Mucosa of rectum (tissue), 2 donors: Measurements from ENCODE around the gene SYN1.

Experiments used
- H3K27ac ChIP-seq, 2 donors: one replicate each; pipeline ENCODE4 v1.7.0; 2013; ENCODE audit warnings: inconsistent platforms in 2 of 2, low read depth in 2 of 2, low read length in 2 of 2
- H3K27me3 ChIP-seq, 2 donors: one replicate each; pipeline ENCODE4 v1.7.0; 2013; ENCODE audit warnings: low read length in 2 of 2; ENCODE audit not compliant: control insufficient read depth in 2 of 2, insufficient read depth in 2 of 2
- H3K36me3 ChIP-seq, 2 donors: one replicate each; pipeline ENCODE4 v1.7.0; 2013; ENCODE audit warnings: low read length in 2 of 2; ENCODE audit not compliant: control insufficient read depth in 2 of 2, insufficient read depth in 2 of 2
- H3K4me1 ChIP-seq, 2 donors: one replicate each; pipeline ENCODE4 v1.7.0; 2013; ENCODE audit warnings: low read length in 2 of 2, mild to moderate bottlenecking in 1 of 2; ENCODE audit not compliant: control insufficient read depth in 2 of 2, insufficient read depth in 2 of 2
- H3K4me3 ChIP-seq, 2 donors: one replicate each; pipeline ENCODE4 v1.7.0; 2013; ENCODE audit warnings: low read length in 2 of 2
- H3K9ac ChIP-seq, 2 donors: one replicate each; pipeline ENCODE4 v1.7.0; 2013; ENCODE audit warnings: low read length in 2 of 2, low read depth in 1 of 2, mild to moderate bottlenecking in 1 of 2
- H3K9me3 ChIP-seq, 2 donors: one replicate each; pipeline ENCODE4 v1.7.0; 2013; ENCODE audit warnings: low read length in 2 of 2; ENCODE audit not compliant: control insufficient read depth in 2 of 2
- donor health status: healthy.
- donor health status: Normal muscosa, but diverticular disease.

The SYN1 gene

GRCh38 chrX:47620303-47620685 lies 637 bp upstream of the SYN1 start:
- no peak overlapping the region for H3K27ac ChIP-seq
- no peaks in the 10 kb centered on the region for H3K36me3 ChIP-seq
- H3K9ac ChIP-seq, result no peak overlapping the region
- no peaks in the 10 kb centered on the region for H3K9me3 ChIP-seq
- H3K4me1 ChIP-seq, result no peaks in the 10 kb centered on the region
- no peak overlapping the region for H3K4me3 ChIP-seq
- peaks cover 7 to 10% of the 10 kb centered on the region in 2 donors for H3K27me3 ChIP-seq

GRCh38 chrX:47618923-47619485 lies 653 bp downstream of the SYN1 start:
- no peak overlapping the region for H3K4me3 ChIP-seq
- no peak overlapping the region for H3K9ac ChIP-seq
- no peaks in the 10 kb centered on the region for H3K9me3 ChIP-seq
- H3K36me3 ChIP-seq, result no peaks in the 10 kb centered on the region
- H3K27ac ChIP-seq, result no peak overlapping the region
- H3K4me1 ChIP-seq, result no peaks in the 10 kb centered on the region
- peaks cover 7 to 15% of the 10 kb centered on the region in 2 donors for H3K27me3 ChIP-seq

- no peak overlapping the region for H3K4me3 ChIP-seq
- H3K9ac ChIP-seq, result no peak overlapping the region
- no peaks in the 10 kb centered on the region for H3K9me3 ChIP-seq
- no peaks in the 10 kb centered on the region for H3K4me1 ChIP-seq
- peaks cover 9 to 14% of the 10 kb centered on the region in 2 donors for H3K27me3 ChIP-seq
- H3K27ac ChIP-seq, result no peak overlapping the region
- H3K36me3 ChIP-seq, result no peaks in the 10 kb centered on the region
Observed at GRCh38 chrX:47614618-47615017, 5.0 kb downstream of the SYN1 start.

GRCh38 chrX:47613082-47613481 lies 6.6 kb downstream of the SYN1 start:
- Histone ChIP-seq H3K4me1 (no peaks in the 10 kb centered on the region), H3K27ac (no peak overlapping the region), H3K9me3 (no peaks in the 10 kb centered on the region), H3K9ac (no peak overlapping the region), H3K4me3 (no peak overlapping the region), H3K36me3 (no peaks in the 10 kb centered on the region), H3K27me3 (peaks cover 7 to 14% of the 10 kb centered on the region in 2 donors)

- H3K4me3 ChIP-seq, result no peak overlapping the region
- H3K27me3 ChIP-seq, result peaks cover 4 to 14% of the 10 kb centered on the region in 2 donors
- H3K9me3 ChIP-seq, result no peaks in the 10 kb centered on the region
- no peak overlapping the region for H3K9ac ChIP-seq
- no peak overlapping the region for H3K27ac ChIP-seq
- no peaks in the 10 kb centered on the region for H3K36me3 ChIP-seq
- H3K4me1 ChIP-seq, result no peaks in the 10 kb centered on the region
Observed at GRCh38 chrX:47612418-47612817, 7.2 kb downstream of the SYN1 start.

- no peak overlapping the region for H3K4me3 ChIP-seq
- H3K9me3 ChIP-seq, result no peaks in the 10 kb centered on the region
- no peaks in the 10 kb centered on the region for H3K4me1 ChIP-seq
- H3K27ac ChIP-seq, result no peak overlapping the region
- no peak overlapping the region for H3K9ac ChIP-seq
- no peaks in the 10 kb centered on the region for H3K36me3 ChIP-seq
- H3K27me3 ChIP-seq, result peaks cover 4 to 13% of the 10 kb centered on the region in 2 donors
Observed at GRCh38 chrX:47611926-47612325, 7.7 kb downstream of the SYN1 start.

GRCh38 chrX:47611489-47611888 lies 8.2 kb downstream of the SYN1 start:
- Histone ChIP-seq H3K9ac (no peak overlapping the region), H3K36me3 (no peaks in the 10 kb centered on the region), H3K27ac (no peak overlapping the region), H3K27me3 (peaks cover 4 to 10% of the 10 kb centered on the region in 2 donors), H3K4me3 (no peak overlapping the region), H3K4me1 (no peaks in the 10 kb centered on the region), H3K9me3 (no peaks in the 10 kb centered on the region)

GRCh38 chrX:47610511-47610910 lies 9.1 kb downstream of the SYN1 start:
- Histone ChIP-seq H3K9me3 (no peaks in the 10 kb centered on the region), H3K27ac (no peak overlapping the region), H3K36me3 (no peaks in the 10 kb centered on the region), H3K9ac (no peak overlapping the region), H3K4me1 (no peaks in the 10 kb centered on the region), H3K4me3 (no peak overlapping the region), H3K27me3 (peaks cover 2 to 10% of the 10 kb centered on the region in 2 donors)

GRCh38 chrX:47608130-47608810 lies 11.4 kb downstream of the SYN1 start:
- Histone ChIP-seq H3K9me3 (no peaks in the 10 kb centered on the region), H3K27ac (no peak overlapping the region), H3K4me3 (no peak overlapping the region), H3K4me1 (no peaks in the 10 kb centered on the region), H3K36me3 (no peaks in the 10 kb centered on the region), H3K27me3 (peaks cover 2 to 4% of the 10 kb centered on the region in 2 donors), H3K9ac (no peak overlapping the region)

- Histone ChIP-seq H3K4me1 (no peaks in the 10 kb centered on the region), H3K27me3 (peaks cover 2 to 4% of the 10 kb centered on the region in 2 donors), H3K9ac (no peak overlapping the region), H3K27ac (no peak overlapping the region), H3K36me3 (no peaks in the 10 kb centered on the region), H3K9me3 (no peaks in the 10 kb centered on the region), H3K4me3 (no peak overlapping the region)
Observed at GRCh38 chrX:47607091-47607490, 12.6 kb downstream of the SYN1 start.
